CD14-positive monocyte (primary cell): ENCODE data around the gene COL9A3. TPM values are rescaled to one million over a fixed set of nuclear protein-coding genes. Genes with fewer than 3 reads are reported as not detected.
A peak's percentile ranks its signal among the peaks of the same experiment; 100 is the strongest.

Experiments
- DNase-seq, 3 donors: peaks; one replicate each; pipeline ENCODE4 v3.0.0-alpha.2; 2011 to 2022
- H2AFZ ChIP-seq: 2 replicates; pipeline ENCODE4 v1.6.0; 2012; ENCODE audit warnings: mild to moderate bottlenecking, low read depth, low read length, inconsistent platforms; ENCODE audit not compliant: insufficient read depth, poor library complexity, severe bottlenecking
- H3K27ac ChIP-seq, 2 donors: 1 replicate in 1 of 2; 2 replicates in 1 of 2; pipeline ENCODE4 v1.5.1; 2012 to 2013; ENCODE audit warnings: low read length in 2 of 2, control low read depth in 1 of 2, inconsistent platforms in 1 of 2, low read depth in 1 of 2, mild to moderate bottlenecking in 1 of 2
- H3K27me3 ChIP-seq, 2 donors: one replicate each; pipeline versions ENCODE4 v1.6.0 to v1.6.1; 2011 to 2013; ENCODE audit warnings: low read length in 2 of 2; ENCODE audit not compliant: control insufficient read depth in 2 of 2, insufficient read depth in 2 of 2
- H3K36me3 ChIP-seq, 2 donors: replicated peaks in 1 of 2; 1 replicate in 1 of 2; 2 replicates in 1 of 2; pipeline versions ENCODE4 v1.5.1 to v1.6.1; 2012 to 2013; ENCODE audit warnings: low read length in 2 of 2, control low read depth in 1 of 2, inconsistent platforms in 1 of 2, mild to moderate bottlenecking in 1 of 2; ENCODE audit not compliant: insufficient read depth in 2 of 2, control insufficient read depth in 1 of 2
- H3K4me1 ChIP-seq, 2 donors: 1 replicate in 1 of 2; 2 replicates in 1 of 2; pipeline versions ENCODE4 v1.5.1 to v1.6.1; 2012 to 2013; ENCODE audit warnings: low read length in 2 of 2, control low read depth in 1 of 2, inconsistent platforms in 1 of 2, mild to moderate bottlenecking in 1 of 2, moderate library complexity in 1 of 2; ENCODE audit not compliant: insufficient read depth in 2 of 2, control insufficient read depth in 1 of 2
- H3K4me2 ChIP-seq: replicated peaks from 2 replicates; pipeline ENCODE3; 2012; ENCODE audit warnings: low read length, moderate library complexity, mild to moderate bottlenecking; ENCODE audit not compliant: poor library complexity, severe bottlenecking; ENCODE audit errors: extremely low read depth
- H3K4me3 ChIP-seq, 3 experiments: fragments of 200-600 bp in 1 of 3; sonication (generic) in 1 of 3; replicated peaks in 1 of 3; 1 replicate in 2 of 3; 2 replicates in 1 of 3; pipeline ENCODE4 v1.5.1; 2011 to 2013; ENCODE audit warnings: low read length in 3 of 3, mild to moderate bottlenecking in 3 of 3, control low read depth in 2 of 3, low read depth in 2 of 3, inconsistent platforms in 1 of 3, moderate library complexity in 1 of 3
- H3K79me2 ChIP-seq: 2 replicates; pipeline ENCODE4 v1.6.0; 2012; ENCODE audit warnings: mild to moderate bottlenecking, control low read depth, inconsistent platforms, low read length, moderate library complexity; ENCODE audit not compliant: insufficient read depth
- H3K9ac ChIP-seq: 2 replicates; pipeline ENCODE4 v1.6.0; 2017; ENCODE audit warnings: low read length, mild to moderate bottlenecking; ENCODE audit not compliant: insufficient read depth, poor library complexity, severe bottlenecking
- H3K9me3 ChIP-seq, 2 donors: replicated peaks in 1 of 2; 1 replicate in 1 of 2; 2 replicates in 1 of 2; pipeline versions ENCODE4 v1.5.1 to v1.6.1; 2012 to 2013; ENCODE audit warnings: low read length in 2 of 2, control low read depth in 1 of 2; ENCODE audit not compliant: control insufficient read depth in 1 of 2, insufficient read depth in 1 of 2
- H4K20me1 ChIP-seq: 2 replicates; pipeline ENCODE4 v1.6.0; 2012; ENCODE audit warnings: mild to moderate bottlenecking, low read length, control low read depth, moderate library complexity; ENCODE audit not compliant: insufficient read depth
- H3K27ac Mint-ChIP-seq, 7 donors: one replicate each; pipeline ENCODE4 v1.8.0; 2020; ENCODE audit warnings: mild to moderate bottlenecking in 7 of 7, mixed read lengths in 7 of 7, moderate library complexity in 6 of 7, inconsistent platforms in 2 of 7
- H3K27me3 Mint-ChIP-seq, 3 donors: one replicate each; pipeline ENCODE4 v1.8.0; 2021 to 2022; ENCODE audit warnings: low read depth in 3 of 3, mild to moderate bottlenecking in 3 of 3, mixed read lengths in 3 of 3, moderate library complexity in 3 of 3, inconsistent platforms in 1 of 3
- H3K36me3 Mint-ChIP-seq, 2 donors: one replicate each; pipeline ENCODE4 v1.8.0; 2020; ENCODE audit warnings: mixed read lengths in 2 of 2, inconsistent platforms in 1 of 2, mild to moderate bottlenecking in 1 of 2
- H3K4me1 Mint-ChIP-seq: one replicate; pipeline ENCODE4 v1.8.0; 2020; ENCODE audit warnings: mild to moderate bottlenecking, mixed read lengths
- H3K4me3 Mint-ChIP-seq, 2 donors: one replicate each; pipeline ENCODE4 v1.8.0; 2020; ENCODE audit warnings: mild to moderate bottlenecking in 2 of 2, mixed read lengths in 2 of 2, moderate library complexity in 1 of 2
- H3K9me3 Mint-ChIP-seq, 7 donors: one replicate each; pipeline ENCODE4 v1.8.0; 2020 to 2022; ENCODE audit warnings: mixed read lengths in 7 of 7, mild to moderate bottlenecking in 6 of 7, moderate library complexity in 6 of 7, inconsistent platforms in 2 of 7
- WGBS: methylation state at CpG from one replicate; pipeline ENCODE4 v1.1.5; 2013; ENCODE audit warnings: missing lambda C conversion rate; ENCODE audit not compliant: insufficient coverage; 5-methylcytosine and 5-hydroxymethylcytosine counted together
- intact Hi-C, 2 donors: fragments of 100-400 bp; cut with micrococcal nuclease; formaldehyde crosslinking; loops; one replicate each; pipeline versions ENCODE4 v1.15.0 to v1.15.1; 2023
- polyA plus RNA-seq, 3 donors: library from polyadenylated mRNA; depleted of rRNA in 1 of 3; unstranded in 2 of 3; stranded (reverse) in 1 of 3; fragments of 300-500 nt in 2 of 3; fragments of >200 nt in 1 of 3; fragmentation: Illumina TruSeq in 2 of 3; gene quantifications; 1 replicate in 2 of 3; 2 replicates in 1 of 3; pipeline ENCODE4 v1.2.3, GENCODE V29; 2012 to 2021
- TF ChIP-seq, protein P1 (sequence below): fragments of 200-600 bp; IDR thresholded peaks from one replicate; pipeline ENCODE4 v1.8.0; 2022; ENCODE audit warnings: antibody characterized with exemption, mild to moderate bottlenecking

Gene COL9A3
- polyA plus RNA-seq, 3 donors = 1.8 to 4.4 (median 2.6) TPM

DNA sequence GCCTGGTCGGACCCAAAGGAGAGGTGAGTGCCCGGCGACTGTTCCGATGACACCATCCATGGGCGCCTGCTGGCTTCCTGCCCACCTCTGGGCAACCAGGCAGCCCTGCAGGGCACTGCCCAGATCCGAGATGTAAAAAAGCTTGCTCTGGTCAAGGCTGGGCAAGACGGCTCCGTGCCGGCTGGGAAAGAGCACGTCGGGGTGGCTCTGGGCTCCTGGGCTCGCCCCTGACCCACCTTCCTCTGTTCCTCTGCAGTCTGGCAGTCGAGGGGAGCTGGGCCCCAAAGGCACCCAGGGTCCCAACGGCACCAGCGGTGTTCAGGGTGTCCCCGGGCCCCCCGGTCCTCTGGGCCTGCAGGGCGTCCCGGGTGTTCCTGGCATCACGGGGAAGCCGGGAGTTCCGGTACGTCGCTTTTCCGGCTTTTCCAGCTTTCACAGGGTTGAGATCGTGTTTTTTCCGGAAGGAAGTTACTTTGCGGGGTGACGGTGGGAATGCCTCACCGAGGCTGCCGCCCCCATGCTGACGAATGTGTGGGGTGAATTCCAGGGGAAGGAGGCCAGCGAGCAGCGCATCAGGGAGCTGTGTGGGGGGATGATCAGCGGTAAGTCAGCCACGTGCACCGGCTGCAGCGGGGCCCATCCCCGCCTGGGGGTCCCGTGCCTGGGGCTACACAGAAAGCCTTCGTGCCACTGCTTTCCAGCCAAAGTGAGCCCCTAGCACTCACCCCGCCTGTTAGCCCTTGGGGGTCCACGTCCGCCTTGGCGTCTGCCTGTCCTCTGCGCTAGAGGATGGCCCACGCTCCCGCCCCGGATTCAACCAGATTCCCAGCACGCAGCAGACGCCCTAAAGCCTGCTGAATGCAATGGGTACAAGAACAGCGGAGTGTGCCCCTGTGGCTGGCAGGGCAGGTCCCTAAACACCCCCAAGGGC, 19.3 kb downstream of the COL9A3 start:
- no peaks in the 10 kb centered on the region for H3K27me3 ChIP-seq
- H3K27ac Mint-ChIP-seq = no peak overlapping the region
- H3K36me3 Mint-ChIP-seq = peaks cover 3 to 6% of the 10 kb centered on the region in 2 donors
- peaks cover 44% of the 10 kb centered on the region for H3K4me1 Mint-ChIP-seq
- no peak overlapping the region for H3K27ac ChIP-seq
- DNase-seq = no peak
- peaks cover 41 to 48% of the 10 kb centered on the region in 2 donors for H3K4me1 ChIP-seq
- TF ChIP-seq, protein P1, sequence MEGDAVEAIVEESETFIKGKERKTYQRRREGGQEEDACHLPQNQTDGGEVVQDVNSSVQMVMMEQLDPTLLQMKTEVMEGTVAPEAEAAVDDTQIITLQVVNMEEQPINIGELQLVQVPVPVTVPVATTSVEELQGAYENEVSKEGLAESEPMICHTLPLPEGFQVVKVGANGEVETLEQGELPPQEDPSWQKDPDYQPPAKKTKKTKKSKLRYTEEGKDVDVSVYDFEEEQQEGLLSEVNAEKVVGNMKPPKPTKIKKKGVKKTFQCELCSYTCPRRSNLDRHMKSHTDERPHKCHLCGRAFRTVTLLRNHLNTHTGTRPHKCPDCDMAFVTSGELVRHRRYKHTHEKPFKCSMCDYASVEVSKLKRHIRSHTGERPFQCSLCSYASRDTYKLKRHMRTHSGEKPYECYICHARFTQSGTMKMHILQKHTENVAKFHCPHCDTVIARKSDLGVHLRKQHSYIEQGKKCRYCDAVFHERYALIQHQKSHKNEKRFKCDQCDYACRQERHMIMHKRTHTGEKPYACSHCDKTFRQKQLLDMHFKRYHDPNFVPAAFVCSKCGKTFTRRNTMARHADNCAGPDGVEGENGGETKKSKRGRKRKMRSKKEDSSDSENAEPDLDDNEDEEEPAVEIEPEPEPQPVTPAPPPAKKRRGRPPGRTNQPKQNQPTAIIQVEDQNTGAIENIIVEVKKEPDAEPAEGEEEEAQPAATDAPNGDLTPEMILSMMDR = no peak
- intact Hi-C loops = no loop called here
- H2AFZ ChIP-seq = no peak overlapping the region
- no peak overlapping the region for H3K4me3 ChIP-seq
- 81% methylated on average over 51 of the region's 52 CpGs for WGBS
- peaks cover 2 to 4% (median 3%) of the 10 kb centered on the region in 3 donors for H3K27me3 Mint-ChIP-seq
- H3K79me2 ChIP-seq = no peaks in the 10 kb centered on the region
- H3K9me3 Mint-ChIP-seq = no peaks in the 10 kb centered on the region
- no peaks in the 10 kb centered on the region for H3K9me3 ChIP-seq
- H3K36me3 ChIP-seq = peaks cover 0 to 3% of the 10 kb centered on the region in 2 donors
- H3K9ac ChIP-seq = no peak overlapping the region
- H3K4me2 ChIP-seq = no peak overlapping the region
- no peaks in the 10 kb centered on the region for H4K20me1 ChIP-seq
- no peak overlapping the region for H3K4me3 Mint-ChIP-seq

DNA sequence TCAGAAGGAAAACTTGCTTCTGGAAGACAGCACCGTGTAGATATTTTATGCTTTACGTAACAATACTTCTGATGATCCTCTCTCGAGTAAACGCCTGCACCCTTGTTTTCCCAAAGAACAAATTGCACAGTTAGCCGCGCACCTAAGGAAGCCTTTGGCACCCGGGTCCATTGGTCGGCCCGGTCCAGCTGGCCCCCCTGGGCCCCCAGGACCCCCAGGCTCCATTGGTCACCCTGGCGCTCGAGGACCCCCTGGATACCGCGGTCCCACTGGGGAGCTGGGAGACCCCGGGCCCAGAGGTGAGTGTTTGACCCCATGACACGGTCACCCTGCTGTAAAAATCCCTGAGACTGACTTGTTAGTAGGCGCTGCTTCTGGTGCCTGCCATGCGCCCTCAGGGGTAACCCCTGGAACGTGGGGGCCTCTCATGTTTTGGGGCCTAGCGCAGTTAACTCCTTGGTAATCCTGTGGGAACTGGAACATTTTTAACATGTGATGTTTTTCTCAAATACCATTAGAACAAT, 20.2 kb downstream of the COL9A3 start:
- intact Hi-C loops = no loop called here
- TF ChIP-seq, protein P1 = no peak
- H3K79me2 ChIP-seq = no peaks in the 10 kb centered on the region
- whole genome bisulfite sequencing = 98% methylated on average over 16 of the region's 19 CpGs
- peaks cover 0 to 3% of the 10 kb centered on the region in 2 donors for H3K36me3 ChIP-seq
- H3K4me1 Mint-ChIP-seq = peaks cover 36% of the 10 kb centered on the region
- H3K27ac ChIP-seq = no peak overlapping the region
- H3K27me3 ChIP-seq = no peaks in the 10 kb centered on the region
- no peak overlapping the region for H3K4me3 Mint-ChIP-seq
- peaks cover 2 to 3% (median 3%) of the 10 kb centered on the region in 3 donors for H3K27me3 Mint-ChIP-seq
- no peak overlapping the region for H2AFZ ChIP-seq
- no peaks in the 10 kb centered on the region for H3K9me3 Mint-ChIP-seq
- H3K4me1 ChIP-seq = peaks cover 33 to 40% of the 10 kb centered on the region in 2 donors
- no peaks in the 10 kb centered on the region for H4K20me1 ChIP-seq
- H3K4me3 ChIP-seq = no peak overlapping the region
- peak overlapping the region in 1 of 7 donors; percentile 54 for H3K27ac Mint-ChIP-seq
- H3K36me3 Mint-ChIP-seq = peaks cover 3 to 7% of the 10 kb centered on the region in 2 donors
- H3K4me2 ChIP-seq = no peak overlapping the region
- DNase-seq = no peak
- no peak overlapping the region for H3K9ac ChIP-seq
- no peaks in the 10 kb centered on the region for H3K9me3 ChIP-seq
